SK-N-SH (cell line): ENCODE results near the gene SELENOM. TPM values are rescaled to one million over a fixed set of nuclear protein-coding genes. Genes with fewer than 3 reads are reported as not detected.

ENCODE experiments used
- CTCF ChIA-PET: fragments of 300-600, 350-600 bp; formaldehyde crosslinking; extraction: SDS; loops from one replicate; lab custom pipeline; 2021; lab: Yijun Ruan, JAX
- POLR2A ChIA-PET: fragments of 350-600 bp; sonication (Branson Sonifier 250); formaldehyde crosslinking; extraction: SDS; loops from one replicate; lab custom pipeline; 2020; ENCODE audit warnings: antibody characterized with exemption, inconsistent platforms; lab: Yijun Ruan, JAX
- DNase-seq: peaks from one replicate; pipeline ENCODE4 v3.0.0; 2012
- H2AFZ ChIP-seq: fragments of 200-600 bp; sonication (generic); 2 replicates; pipeline ENCODE4 v1.8.1; 2016; ENCODE audit warnings: antibody characterized with exemption, mild to moderate bottlenecking, low read depth
- H3F3A ChIP-seq: fragments of 200-600 bp; sonication (generic); replicated peaks from 2 replicates; pipeline ENCODE3; 2016; ENCODE audit warnings: antibody characterized with exemption, mild to moderate bottlenecking; ENCODE audit not compliant: insufficient read depth
- H3K27ac ChIP-seq, 2 experiments: fragments of 200-500 bp in 1 of 2; fragments of 200-600 bp in 1 of 2; sonication (Bioruptor generic) in 1 of 2; sonication (generic), shearing (Covaris generic) in 1 of 2; 2 replicates each; pipeline versions ENCODE4 v1.5.1 to v1.6.1; 2014 to 2016; ENCODE audit warnings: low read depth in 2 of 2, inconsistent platforms in 1 of 2, low read length in 1 of 2, mild to moderate bottlenecking in 1 of 2, mixed read lengths in 1 of 2
- H3K27me3 ChIP-seq: fragments of 200-600 bp; sonication (generic), shearing (Covaris generic); 2 replicates; pipeline ENCODE4 v1.6.1; 2016; ENCODE audit warnings: mixed run types; ENCODE audit not compliant: insufficient read depth
- H3K36me3 ChIP-seq, 2 experiments: fragments of 200-500 bp in 1 of 2; fragments of 200-600 bp in 1 of 2; sonication (Bioruptor generic) in 1 of 2; sonication (generic) in 1 of 2; replicated peaks in 1 of 2; 2 replicates each; pipeline versions ENCODE3 to v1.5.1; 2014 to 2016; ENCODE audit warnings: low read length in 1 of 2, mild to moderate bottlenecking in 1 of 2; ENCODE audit not compliant: insufficient read depth in 2 of 2, control insufficient read depth in 1 of 2
- H3K4me1 ChIP-seq, 2 experiments: fragments of 200-500 bp in 1 of 2; fragments of 200-600 bp in 1 of 2; sonication (Bioruptor generic) in 1 of 2; sonication (generic), shearing (Covaris generic) in 1 of 2; 2 replicates each; pipeline versions ENCODE4 v1.5.1 to v1.6.1; 2014 to 2016; ENCODE audit warnings: low read depth in 1 of 2, low read length in 1 of 2, mixed run types in 1 of 2; ENCODE audit not compliant: insufficient read depth in 2 of 2, control insufficient read depth in 1 of 2
- H3K4me2 ChIP-seq: fragments of 200-600 bp; sonication (generic), shearing (Covaris generic); 2 replicates; pipeline ENCODE4 v1.6.1; 2017; ENCODE audit warnings: mixed run types
- H3K4me3 ChIP-seq, 2 experiments: fragments of 200-500 bp in 1 of 2; fragments of 200-600 bp in 1 of 2; sonication (Bioruptor generic) in 1 of 2; sonication (generic), shearing (Covaris generic) in 1 of 2; 2 replicates each; pipeline versions ENCODE4 v1.5.1 to v1.8.1; 2014 to 2016; ENCODE audit warnings: low read depth in 2 of 2, inconsistent platforms in 1 of 2, low read length in 1 of 2, mild to moderate bottlenecking in 1 of 2, mixed read lengths in 1 of 2, moderate library complexity in 1 of 2
- H3K79me2 ChIP-seq: fragments of 200-600 bp; sonication (generic); 2 replicates; pipeline ENCODE4 v1.8.1; 2017; ENCODE audit warnings: mild to moderate bottlenecking; ENCODE audit not compliant: insufficient read depth
- H3K9ac ChIP-seq: fragments of 200-600 bp; sonication (generic); 2 replicates; pipeline ENCODE4 v1.6.1; 2017; ENCODE audit warnings: mixed run types
- H3K9me2 ChIP-seq: fragments of 200-600 bp; sonication (generic); 2 replicates; pipeline ENCODE4 v1.6.1; 2017; ENCODE audit warnings: mixed run types
- H3K9me3 ChIP-seq: fragments of 200-600 bp; sonication (generic); 2 replicates; pipeline ENCODE4 v1.6.1; 2017; ENCODE audit warnings: mixed run types, mild to moderate bottlenecking, moderate library complexity
- H4K20me1 ChIP-seq: fragments of 200-600 bp; sonication (generic); 2 replicates; pipeline ENCODE4 v1.6.1; 2017; ENCODE audit warnings: mild to moderate bottlenecking, mixed run types; ENCODE audit not compliant: insufficient read depth
- EZH2phosphoT487 ChIP-seq: fragments of 200-600 bp; sonication (generic); IDR thresholded peaks from 2 replicates; pipeline ENCODE4 v1.6.1; 2017; ENCODE audit warnings: low read depth, mixed run types, mild to moderate bottlenecking, antibody characterized with exemption, moderate library complexity, borderline replicate concordance
- FOXJ3 ChIP-seq: sonication (generic); formaldehyde crosslinking; IDR thresholded peaks from 2 replicates; pipeline ENCODE4 v1.5.1; 2020; ENCODE audit warnings: mild to moderate bottlenecking, missing genetic modification reagents
- FOXM1 ChIP-seq: IDR thresholded peaks from 2 replicates; pipeline ENCODE4 v1.4.0; 2012; ENCODE audit warnings: low read depth, mild to moderate bottlenecking
- GABPA ChIP-seq: IDR thresholded peaks from 2 replicates; pipeline ENCODE4 v1.4.0; 2012; ENCODE audit warnings: low read depth, mild to moderate bottlenecking
- MAX ChIP-seq: IDR thresholded peaks from 2 replicates; pipeline ENCODE4 v1.4.0; 2012; ENCODE audit warnings: low read depth
- MEF2A ChIP-seq: IDR thresholded peaks from 2 replicates; pipeline ENCODE4 v1.4.0; 2012; ENCODE audit warnings: low read depth, borderline replicate concordance
- NFIC ChIP-seq: IDR thresholded peaks from 2 replicates; pipeline ENCODE4 v1.4.0; 2012; ENCODE audit warnings: borderline replicate concordance
- NRF1 ChIP-seq: IDR thresholded peaks from 2 replicates; pipeline ENCODE4 v1.6.1; 2012; ENCODE audit warnings: low read depth, mild to moderate bottlenecking, low read length
- PBX3 ChIP-seq: IDR thresholded peaks from 2 replicates; pipeline ENCODE4; 2012
- RCOR1 ChIP-seq: fragments of 150-350 bp; IDR thresholded peaks from 2 replicates; pipeline ENCODE4 v1.6.1; 2017; ENCODE audit warnings: antibody characterized with exemption, low read length
- RFX5 ChIP-seq: IDR thresholded peaks from 2 replicates; pipeline ENCODE4 v1.6.1; 2012; ENCODE audit warnings: mild to moderate bottlenecking, improper control_type of control experiment, low read length
- RXRA ChIP-seq: IDR thresholded peaks from 2 replicates; pipeline ENCODE4 v1.4.0; 2012; ENCODE audit warnings: low read depth, mild to moderate bottlenecking, borderline replicate concordance
- SIN3A ChIP-seq: IDR thresholded peaks from 2 replicates; pipeline ENCODE4 v1.6.1; 2012; ENCODE audit warnings: low read depth, mild to moderate bottlenecking, low read length, moderate library complexity, borderline replicate concordance
- SMC3 ChIP-seq: IDR thresholded peaks from 2 replicates; pipeline ENCODE4 v1.6.1; 2012; ENCODE audit warnings: low read depth, low read length, improper control_type of control experiment
- TAF1 ChIP-seq: IDR thresholded peaks from 2 replicates; pipeline ENCODE4 v1.6.1; 2012; ENCODE audit warnings: low read depth, mild to moderate bottlenecking, low read length, moderate library complexity, borderline replicate concordance
- TCF12 ChIP-seq: IDR thresholded peaks from 2 replicates; pipeline ENCODE4 v1.4.0; 2012
- TEAD4 ChIP-seq: IDR thresholded peaks from 2 replicates; pipeline ENCODE4 v1.4.0; 2012; ENCODE audit warnings: mild to moderate bottlenecking, borderline replicate concordance; ENCODE audit not compliant: insufficient read depth
- USF1 ChIP-seq: IDR thresholded peaks from 2 replicates; pipeline ENCODE4 v1.4.0; 2012; ENCODE audit warnings: low read depth, borderline replicate concordance
- USF2 ChIP-seq: fragments of 150-350 bp; IDR thresholded peaks from 2 replicates; pipeline ENCODE4 v1.6.1; 2017; ENCODE audit warnings: antibody characterized with exemption, low read length, low read depth, borderline replicate concordance
- ZBTB33 ChIP-seq: IDR thresholded peaks from 2 replicates; pipeline ENCODE4 v1.4.0; 2012; ENCODE audit warnings: low read depth, borderline replicate concordance
- WGBS: methylation state at CpG from one replicate; pipeline ENCODE4 v1.1.6; 2017; ENCODE audit warnings: low lambda C conversion rate; 5-methylcytosine and 5-hydroxymethylcytosine counted together
- polyA plus RNA-seq, 3 experiments: library from polyadenylated mRNA; depleted of rRNA; stranded (reverse); fragments of >200 nt; gene quantifications; 2 replicates each; pipeline ENCODE4 v1.2.3, GENCODE V29; 2012

The SELENOM gene
- polyA plus RNA-seq, 1 of the 3 experiments (the other 2 are of a cell fraction): 117 TPM

GRCh38 chr22:31100762-31101525, 6.4 kb downstream of the SELENOM start (continued):
- no peak for TF ChIP-seq USF2

GRCh38 chr22:31099841-31100761, 7.3 kb downstream of the SELENOM start:
- Histone ChIP-seq H3K9me2 (no peaks in the 10 kb centered on the region), H3F3A (peaks cover 23% of the 10 kb centered on the region), H3K4me2 (no peak overlapping the region), H3K4me1 (no peaks in the 10 kb centered on the region), H3K36me3 (peaks cover 6 to 31% of the 10 kb centered on the region in 2 experiments), H3K9ac (no peak overlapping the region), H3K27me3 (no peaks in the 10 kb centered on the region), H3K27ac (no peak overlapping the region)
- ChIA-PET POLR2A (no interaction called here), CTCF (interaction anchor here (1.2 to 2.2 kb wide), 4 partner anchors 8 to 15 kb away, joined by 4 to 10 read pairs (median 6); partner anchors contain the start of gene SELENOM)
- DNase-seq: no peak
- TF ChIP-seq MAX (no peak), RXRA (no peak), MEF2A (no peak), USF2 (no peak), GABPA (no peak), NFIC (no peak), SIN3A (no peak), TEAD4 (no peak), FOXJ3 (CRISPR knock-in tag) (no peak), TCF12 (no peak), PBX3 (no peak), SMC3 (no peak), USF1 (no peak), RCOR1 (no peak), TAF1 (no peak), EZH2phosphoT487 (no peak), RFX5 (no peak), ZBTB33 (no peak), FOXM1 (no peak), NRF1 (no peak)
- TF ChIP-seq, all 33 proteins: peak for 0
- Histone ChIP-seq H2AFZ (no peak overlapping the region), H3K4me3 (no peak overlapping the region), H4K20me1 (no peaks in the 10 kb centered on the region), H3K9me3 (no peaks in the 10 kb centered on the region), H3K79me2 (no peaks in the 10 kb centered on the region)
- 96% methylated on average over 27 of the region's 34 CpGs for WGBS
